Activated T-cell treated with anti-CD3 and anti-CD28 coated beads for 1 hour (primary cell): ENCODE measurements around the gene MAML1.

Experiments used
- DNase-seq: peaks from one replicate; pipeline ENCODE4 v3.0.0-alpha.2; 2020; ENCODE audit warnings: low read depth

Gene MAML1

GRCh38 chr5:179795049-179795862 lies 62.6 kb downstream of the MAML1 start:
- DNase-seq = no peak

- DNase-seq = peak; percentile 58
These were observed 63.5 kb downstream of the MAML1 start for GRCh38 chr5:179795863-179796833.

GRCh38 chr5:179796877-179797608 lies 64.4 kb downstream of the MAML1 start:
- no peak for DNase-seq

GRCh38 chr5:179797741-179798140 lies 65.1 kb downstream of the MAML1 start:
- DNase-seq = no peak

GRCh38 chr5:179798144-179798770 lies 65.6 kb downstream of the MAML1 start:
- DNase-seq = no peak

- no peak for DNase-seq
These were observed 66.4 kb downstream of the MAML1 start for GRCh38 chr5:179798771-179799643.

GRCh38 chr5:179799644-179799973 lies 67.0 kb downstream of the MAML1 start:
- no peak for DNase-seq

GRCh38 chr5:179800071-179800695 lies 67.6 kb downstream of the MAML1 start:
- no peak for DNase-seq

GRCh38 chr5:179800696-179801201 lies 68.1 kb downstream of the MAML1 start:
- no peak for DNase-seq

GRCh38 chr5:179801304-179802206 lies 68.9 kb downstream of the MAML1 start:
- DNase-seq = peak; percentile 79

- no peak for DNase-seq
These were observed 69.7 kb downstream of the MAML1 start for GRCh38 chr5:179802207-179802883.

GRCh38 chr5:179802950-179803562 lies 70.4 kb downstream of the MAML1 start:
- no peak for DNase-seq

GRCh38 chr5:179803651-179804554 lies 71.3 kb downstream of the MAML1 start:
- DNase-seq = no peak

GRCh38 chr5:179804555-179804947 lies 71.9 kb downstream of the MAML1 start:
- DNase-seq = no peak

GRCh38 chr5:179805070-179805528 lies 72.5 kb downstream of the MAML1 start:
- no peak for DNase-seq

GRCh38 chr5:179805529-179806249 lies 73.1 kb downstream of the MAML1 start:
- DNase-seq = no peak
